ENCODE results near the gene GALNT9.

GALNT9 gene

DNA sequence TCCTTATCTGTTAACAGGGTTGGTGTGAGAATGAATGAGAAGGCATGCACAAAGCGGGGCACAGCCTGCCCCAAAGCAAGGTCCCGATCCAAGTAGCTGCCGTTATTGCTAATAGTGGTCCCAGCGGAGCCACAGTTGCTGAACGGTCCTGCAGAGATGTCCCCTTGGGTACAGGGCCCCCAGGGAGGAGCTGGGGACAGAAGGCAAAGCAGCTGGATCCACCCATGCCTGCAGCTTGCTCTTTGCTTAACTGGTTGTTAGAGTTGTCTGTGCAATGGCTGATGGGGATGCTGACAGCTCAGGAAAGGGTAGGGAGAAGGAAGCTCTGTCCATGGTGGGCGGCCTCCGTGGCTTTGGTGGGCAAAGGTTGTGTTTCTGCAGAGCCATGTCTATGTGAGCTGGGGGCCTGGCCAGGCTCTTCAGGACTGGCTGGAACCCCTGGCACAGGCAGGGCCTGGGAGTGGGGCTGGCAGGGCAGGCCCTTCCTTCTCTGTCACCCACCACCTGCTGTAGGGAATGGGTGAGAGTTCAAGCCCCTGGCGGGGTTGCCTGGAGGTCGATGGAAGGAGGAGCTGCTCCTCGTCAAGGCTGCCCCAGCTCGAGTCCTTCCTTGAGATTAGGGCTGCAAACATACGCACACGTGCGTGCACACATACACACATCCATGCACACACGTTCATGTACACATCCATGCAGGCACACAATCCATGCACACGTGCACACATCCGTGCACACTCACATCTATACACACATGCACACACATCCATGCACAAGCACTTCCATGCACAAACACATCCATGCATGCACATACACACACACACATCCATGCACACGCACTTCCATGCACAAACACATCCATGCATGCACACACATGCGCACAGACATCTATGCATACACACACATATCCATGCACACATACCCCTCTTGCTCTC, 149.7 kb downstream of the GALNT9 start:
- Histone ChIP-seq H3K9ac (ENCODE audit: low read depth, low read length) (no peak overlapping the region), H3K27ac (ENCODE audit: low read length) (no peak overlapping the region), H4K20me1 (ENCODE audit: insufficient read depth, low read length) (no peaks in the 10 kb centered on the region), H2AFZ (ENCODE audit: low read depth, low read length) (no peak overlapping the region), H3K4me2 (ENCODE audit: insufficient read depth, low read length) (no peak overlapping the region), H3K79me2 (ENCODE audit: insufficient read depth, low read length) (no peaks in the 10 kb centered on the region), H3K4me3 (ENCODE audit: low read depth in 1 of 2, low read length in 2 of 2) (no peak overlapping the region), H3K4me1 (ENCODE audit: insufficient read depth, low read length) (peaks cover 14% of the 10 kb centered on the region), H3K27me3 (ENCODE audit: insufficient read depth, low read length, poor library complexity) (no peaks in the 10 kb centered on the region), H3K9me3 (ENCODE audit: insufficient read depth, low read length, severe bottlenecking) (no peaks in the 10 kb centered on the region), H3K36me3 (ENCODE audit: insufficient read depth, low read length) (no peaks in the 10 kb centered on the region)
- TF ChIP-seq EZH2 (IDR thresholded peaks at IDR 0.05; ENCODE audit: borderline replicate concordance, low read depth, low read length, severe bottlenecking), result no peak
- TF ChIP-seq, protein P1, sequence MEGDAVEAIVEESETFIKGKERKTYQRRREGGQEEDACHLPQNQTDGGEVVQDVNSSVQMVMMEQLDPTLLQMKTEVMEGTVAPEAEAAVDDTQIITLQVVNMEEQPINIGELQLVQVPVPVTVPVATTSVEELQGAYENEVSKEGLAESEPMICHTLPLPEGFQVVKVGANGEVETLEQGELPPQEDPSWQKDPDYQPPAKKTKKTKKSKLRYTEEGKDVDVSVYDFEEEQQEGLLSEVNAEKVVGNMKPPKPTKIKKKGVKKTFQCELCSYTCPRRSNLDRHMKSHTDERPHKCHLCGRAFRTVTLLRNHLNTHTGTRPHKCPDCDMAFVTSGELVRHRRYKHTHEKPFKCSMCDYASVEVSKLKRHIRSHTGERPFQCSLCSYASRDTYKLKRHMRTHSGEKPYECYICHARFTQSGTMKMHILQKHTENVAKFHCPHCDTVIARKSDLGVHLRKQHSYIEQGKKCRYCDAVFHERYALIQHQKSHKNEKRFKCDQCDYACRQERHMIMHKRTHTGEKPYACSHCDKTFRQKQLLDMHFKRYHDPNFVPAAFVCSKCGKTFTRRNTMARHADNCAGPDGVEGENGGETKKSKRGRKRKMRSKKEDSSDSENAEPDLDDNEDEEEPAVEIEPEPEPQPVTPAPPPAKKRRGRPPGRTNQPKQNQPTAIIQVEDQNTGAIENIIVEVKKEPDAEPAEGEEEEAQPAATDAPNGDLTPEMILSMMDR (IDR thresholded peaks at IDR 0.05; ENCODE audit: borderline replicate concordance, extremely low read depth, low read length, poor library complexity, severe bottlenecking), result no peak
- no peak for DNase-seq
- no peak for ATAC-seq (ENCODE audit: insufficient read depth, low read depth)

GRCh38 chr12:132178801-132179401, 150.5 kb downstream of the GALNT9 start:
- no peak overlapping the region for H2AFZ ChIP-seq (ENCODE audit: low read depth, low read length)
- no peaks in the 10 kb centered on the region for H3K36me3 ChIP-seq (ENCODE audit: insufficient read depth, low read length)
- DNase-seq, result no peak
- H3K27ac ChIP-seq (ENCODE audit: low read length), result peak overlapping the region; percentile 47; the same call in 1 of the 2 replicates
- H3K79me2 ChIP-seq (ENCODE audit: insufficient read depth, low read length), result no peaks in the 10 kb centered on the region
- no peaks in the 10 kb centered on the region for H3K9me3 ChIP-seq (ENCODE audit: insufficient read depth, low read length, severe bottlenecking)
- no peaks in the 10 kb centered on the region for H3K27me3 ChIP-seq (ENCODE audit: insufficient read depth, low read length, poor library complexity)
- no peak overlapping the region for H3K4me3 ChIP-seq (ENCODE audit: low read depth in 1 of 2, low read length in 2 of 2)
- peaks cover 14% of the 10 kb centered on the region for H3K4me1 ChIP-seq (ENCODE audit: insufficient read depth, low read length)
- no peaks in the 10 kb centered on the region for H4K20me1 ChIP-seq (ENCODE audit: insufficient read depth, low read length)
- no peak for TF ChIP-seq EZH2 (IDR thresholded peaks at IDR 0.05; ENCODE audit: borderline replicate concordance, low read depth, low read length, severe bottlenecking)
- TF ChIP-seq, protein P1 (IDR thresholded peaks at IDR 0.05; ENCODE audit: borderline replicate concordance, extremely low read depth, low read length, poor library complexity, severe bottlenecking), result no peak
- H3K9ac ChIP-seq (ENCODE audit: low read depth, low read length), result no peak overlapping the region
- peak overlapping the region; percentile 44 for H3K4me2 ChIP-seq (ENCODE audit: insufficient read depth, low read length)
- 0 out of 3 replicates have a peak, but pooled peaks have one; percentile 16 for ATAC-seq (ENCODE audit: insufficient read depth, low read depth)

- H4K20me1 ChIP-seq (ENCODE audit: insufficient read depth, low read length), result no peaks in the 10 kb centered on the region
- H3K79me2 ChIP-seq (ENCODE audit: insufficient read depth, low read length), result no peaks in the 10 kb centered on the region
- DNase-seq (peak; percentile 74), ATAC-seq (ENCODE audit: insufficient read depth, low read depth) (peak; percentile 84)
- no peak overlapping the region for H2AFZ ChIP-seq (ENCODE audit: low read depth, low read length)
- H3K4me1 ChIP-seq (ENCODE audit: insufficient read depth, low read length), result peaks cover 14% of the 10 kb centered on the region
- H3K9ac ChIP-seq (ENCODE audit: low read depth, low read length), result 0 out of 2 replicates have a peak overlapping the region, but pooled peaks have one; percentile 17
- H3K4me3 ChIP-seq (ENCODE audit: low read depth in 1 of 2, low read length in 2 of 2), result no peak overlapping the region
- no peaks in the 10 kb centered on the region for H3K27me3 ChIP-seq (ENCODE audit: insufficient read depth, low read length, poor library complexity)
- peak overlapping the region; percentile 47; the same call in 1 of the 2 replicates for H3K27ac ChIP-seq (ENCODE audit: low read length)
- H3K9me3 ChIP-seq (ENCODE audit: insufficient read depth, low read length, severe bottlenecking), result no peaks in the 10 kb centered on the region
- TF ChIP-seq, protein P1 (IDR thresholded peaks at IDR 0.05; ENCODE audit: borderline replicate concordance, extremely low read depth, low read length, poor library complexity, severe bottlenecking), result no peak
- TF ChIP-seq EZH2 (IDR thresholded peaks at IDR 0.05; ENCODE audit: borderline replicate concordance, low read depth, low read length, severe bottlenecking), result no peak
- H3K4me2 ChIP-seq (ENCODE audit: insufficient read depth, low read length), result peak overlapping the region; percentile 44
- no peaks in the 10 kb centered on the region for H3K36me3 ChIP-seq (ENCODE audit: insufficient read depth, low read length)
Measured at GRCh38 chr12:132178316-132178715, 151.1 kb downstream of the GALNT9 start.

Data from DND-41 (cell line).